Hindlimb muscle (tissue), 1 donor: Measurements from ENCODE around the gene CLCN3. TPM values are rescaled to one million over a fixed set of nuclear protein-coding genes. Genes with fewer than 3 reads are reported as not detected.
"Not testable (repeated sequence)": the region's sequence is repeated elsewhere in the genome, so short reads cannot be mapped to it uniquely, and the experiment has no call there.

Source experiments
- DNase-seq: peaks from one replicate; pipeline ENCODE4 v3.0.0-alpha.2; 2013
- polyA plus RNA-seq: library from polyadenylated mRNA; unstranded; fragments of 120-200 nt; gene quantifications from one replicate; pipeline ENCODE4 v1.2.1, GENCODE V29; 2013; ENCODE audit not compliant: insufficient read length

The CLCN3 gene
- polyA plus RNA-seq, 1 donor, result 25.7 TPM

DNA sequence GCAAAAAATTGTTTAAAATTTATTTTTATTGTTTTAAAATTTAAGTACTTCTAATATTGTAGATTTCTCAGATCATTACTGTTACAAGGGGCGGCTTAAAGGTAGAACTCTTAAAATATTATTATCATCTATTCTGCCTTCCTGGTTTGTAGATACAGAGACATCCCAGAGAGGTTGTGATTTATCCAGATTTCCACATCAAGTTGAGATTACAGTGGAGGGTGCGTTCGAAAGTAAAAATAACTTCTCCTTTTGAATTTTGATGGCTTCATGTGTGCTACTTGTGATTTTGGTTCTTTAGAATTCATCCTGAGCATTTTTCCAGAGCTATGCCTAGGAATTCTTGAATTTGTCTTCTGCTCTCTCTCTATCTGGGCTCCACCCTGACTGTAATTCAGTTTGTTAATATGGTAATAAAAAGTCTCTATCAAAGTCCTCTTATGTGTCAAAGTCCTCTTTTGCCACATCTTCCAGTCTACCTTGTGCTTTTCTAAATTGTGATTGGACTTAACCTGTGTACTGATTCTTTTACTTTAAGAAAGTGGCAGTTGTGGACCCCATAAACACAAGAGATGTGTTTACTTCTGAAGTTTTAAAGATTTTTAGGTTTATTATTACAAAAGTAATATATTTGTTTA lies 37.2 kb downstream of the CLCN3 start:
- DNase-seq, result no peak

DNA sequence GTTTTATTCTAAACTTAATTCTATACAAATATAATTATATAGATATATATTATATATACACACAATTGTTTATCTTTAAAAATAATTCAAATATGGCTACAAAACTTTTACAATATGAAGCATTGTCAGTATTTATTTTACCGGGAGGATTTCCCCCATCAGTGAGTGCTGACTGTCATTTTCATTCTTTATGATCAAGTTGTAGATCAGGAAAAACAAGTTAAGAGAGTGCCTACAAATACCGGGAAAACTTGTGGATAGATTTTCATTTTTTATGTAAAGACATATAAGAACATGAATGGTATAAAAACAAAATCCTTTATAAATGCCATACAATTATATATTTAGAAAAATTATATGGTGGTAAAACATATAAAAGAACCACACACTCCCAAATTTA lies 37.8 kb downstream of the CLCN3 start:
- no peak for DNase-seq

DNA sequence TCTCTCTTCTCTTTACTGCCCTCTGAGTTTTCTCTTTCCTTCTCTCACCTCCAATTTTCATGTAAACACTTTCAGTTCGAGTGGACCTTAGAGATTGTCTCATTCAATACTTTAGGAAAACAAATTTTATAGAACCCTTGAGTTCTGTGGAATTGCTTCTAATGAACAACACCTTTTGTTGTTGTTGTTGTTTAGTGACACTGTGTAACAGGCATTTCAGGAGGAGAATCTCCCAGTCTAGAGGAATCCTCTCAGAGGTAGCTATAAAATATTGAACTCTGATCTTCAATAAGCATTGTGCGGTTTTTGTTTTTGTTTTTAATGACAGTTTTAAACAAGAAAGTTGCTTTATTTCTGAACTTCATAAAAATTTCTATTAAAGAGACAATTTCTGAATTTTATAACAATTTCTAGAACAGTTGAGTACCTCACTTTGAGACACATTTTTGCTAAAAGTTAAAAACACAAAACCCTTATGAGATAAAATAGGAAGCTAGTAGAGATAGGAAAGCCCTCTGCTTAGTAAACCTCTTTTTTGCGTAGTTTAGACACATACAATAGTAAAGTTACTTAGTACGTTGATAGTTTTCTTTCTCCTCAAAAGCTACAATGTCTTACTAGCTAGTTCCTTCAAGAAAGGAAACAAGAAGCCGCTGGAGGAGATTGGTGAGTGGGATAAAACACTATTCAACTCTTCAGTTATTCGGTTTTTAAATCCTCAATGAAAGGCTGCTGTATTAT lies 38.8 kb downstream of the CLCN3 start:
- no peak for DNase-seq

DNA sequence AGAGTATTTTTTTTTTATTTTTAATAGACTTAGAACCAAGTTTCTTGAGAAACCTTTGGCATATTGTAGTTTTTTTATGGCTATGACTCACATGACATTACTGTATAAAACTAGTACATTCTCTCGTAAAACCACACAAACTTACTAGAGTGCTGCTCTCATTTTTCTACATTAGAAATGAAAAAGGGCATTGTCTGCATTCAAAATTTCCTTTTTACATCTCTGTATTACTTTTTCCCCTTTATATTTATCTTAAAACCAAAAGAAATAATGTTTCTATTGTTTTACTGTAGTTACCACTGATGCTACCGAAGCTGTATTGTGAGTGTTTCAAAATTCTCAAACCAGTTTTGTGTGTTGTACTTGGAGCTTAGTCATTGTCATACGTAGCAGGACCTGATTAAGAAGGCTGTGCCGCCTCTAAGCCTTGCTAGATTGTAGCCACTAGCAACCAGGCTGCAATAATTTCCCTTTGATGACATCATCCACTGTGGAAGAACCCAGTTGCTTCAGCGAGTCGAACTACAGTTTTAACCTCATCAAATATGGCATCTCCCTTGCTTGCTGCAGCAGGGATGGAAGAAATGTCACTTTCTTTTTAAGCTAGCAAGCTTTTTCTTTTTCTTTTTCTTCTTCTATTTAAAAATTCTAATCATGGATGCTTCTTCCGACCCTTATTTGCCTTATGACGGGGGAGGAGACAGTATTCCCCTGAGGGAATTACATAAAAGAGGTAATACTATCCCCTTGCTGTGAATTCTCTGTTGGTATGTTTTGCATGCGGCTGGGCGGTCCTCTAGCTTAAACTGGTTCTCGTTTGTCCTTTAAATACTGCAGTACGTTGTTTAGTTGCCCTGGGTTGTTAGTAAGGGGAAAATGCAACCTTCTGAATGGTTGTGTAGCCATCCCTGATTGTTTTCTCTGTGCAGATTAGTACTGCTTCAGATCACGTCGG lies 39.6 kb downstream of the CLCN3 start:
- peak; percentile 77 for DNase-seq

DNA sequence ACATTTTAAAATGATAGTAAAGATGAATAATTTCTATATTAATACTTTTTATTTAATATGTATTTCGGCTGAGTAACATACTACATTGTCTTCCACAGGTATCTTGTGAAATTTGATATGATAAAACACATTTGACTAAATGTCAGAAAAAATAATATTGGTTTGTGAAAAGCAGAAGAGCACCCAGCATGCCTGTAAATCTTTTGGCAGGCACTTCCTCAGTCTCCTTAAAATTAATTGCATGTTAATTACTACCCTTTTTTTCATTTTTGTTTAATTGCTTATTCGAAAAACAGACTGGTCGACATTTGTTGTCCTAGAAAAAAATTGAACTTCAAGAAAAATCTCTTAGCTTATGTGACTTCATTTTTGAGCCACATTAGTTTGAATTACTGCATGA lies 40.6 kb downstream of the CLCN3 start:
- no peak for DNase-seq

DNA sequence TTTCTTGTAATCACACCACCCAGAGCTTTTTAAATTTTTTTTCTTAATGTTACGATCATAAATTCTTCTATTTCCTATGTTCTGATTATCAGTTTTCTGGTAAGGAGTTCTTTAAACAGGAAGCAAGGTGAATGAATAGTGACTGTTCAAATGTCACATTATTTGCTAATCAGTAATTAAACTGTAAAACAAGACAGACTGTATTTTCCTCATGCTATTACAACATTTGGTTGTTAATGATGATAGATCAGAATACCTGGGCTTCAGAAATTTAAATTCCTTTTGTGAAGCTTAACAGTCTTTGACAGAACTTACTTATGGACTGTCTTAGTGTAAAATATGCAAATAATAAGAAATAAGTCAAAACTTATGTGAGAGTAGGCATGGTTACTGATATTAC lies 41.4 kb downstream of the CLCN3 start:
- no peak for DNase-seq

DNA sequence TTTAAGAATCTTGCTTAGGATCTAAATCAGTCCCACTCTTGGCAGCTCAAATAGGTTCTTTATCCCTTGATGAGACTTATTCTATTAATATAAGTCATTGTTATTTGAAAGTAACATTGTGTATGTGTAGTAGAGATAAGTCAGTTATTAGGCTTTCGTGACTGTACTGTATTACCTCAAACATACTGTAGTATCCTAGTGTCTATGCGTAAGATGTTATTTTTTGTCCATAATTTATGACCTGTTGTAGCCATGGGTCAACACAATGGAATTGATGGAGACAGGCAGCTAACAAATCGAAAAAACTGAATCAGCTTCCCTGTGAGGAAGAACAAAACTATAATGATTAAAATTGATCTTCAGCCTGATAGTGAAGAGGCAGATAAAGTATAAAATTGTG lies 41.8 kb downstream of the CLCN3 start:
- no peak for DNase-seq

DNA sequence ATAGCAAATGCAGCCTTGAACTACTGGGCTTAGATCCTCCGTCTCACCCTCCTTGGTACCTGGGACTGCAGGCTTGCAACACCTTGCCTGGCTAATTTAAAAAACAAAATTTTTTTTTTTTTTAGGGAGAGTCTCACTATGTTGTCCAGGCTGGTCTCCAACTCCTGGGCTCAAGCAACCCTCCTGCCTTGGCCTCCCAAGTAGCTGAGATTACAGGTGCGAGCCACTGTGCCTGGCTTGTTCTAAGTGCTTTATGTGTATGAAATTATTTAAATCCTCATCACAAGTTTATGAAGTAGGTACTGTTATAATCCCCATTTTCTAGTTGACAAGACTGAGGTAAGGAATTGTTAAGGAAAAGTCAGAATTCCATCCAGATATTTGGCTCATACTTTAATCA lies 43.0 kb downstream of the CLCN3 start:
- DNase-seq, result no peak

DNA sequence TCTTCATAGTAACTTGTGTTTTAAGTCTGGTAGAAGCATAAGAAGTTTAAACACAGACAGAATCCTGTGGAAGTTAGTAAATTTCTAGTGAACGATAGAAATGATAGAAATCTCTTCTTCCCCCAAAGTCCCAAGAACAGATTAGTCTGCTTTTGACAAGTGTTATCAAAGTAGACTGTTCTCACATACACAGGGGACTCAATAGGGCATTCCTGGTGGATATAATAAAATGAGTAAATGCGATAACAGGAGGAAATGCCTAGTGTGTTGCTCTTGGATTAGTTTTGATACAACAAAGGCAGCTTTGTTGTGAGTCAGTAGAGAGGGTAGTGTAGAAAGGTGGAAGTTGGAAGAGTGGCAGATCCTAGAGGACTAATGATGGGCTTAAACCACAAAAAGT lies 43.5 kb downstream of the CLCN3 start:
- DNase-seq, result no peak

DNA sequence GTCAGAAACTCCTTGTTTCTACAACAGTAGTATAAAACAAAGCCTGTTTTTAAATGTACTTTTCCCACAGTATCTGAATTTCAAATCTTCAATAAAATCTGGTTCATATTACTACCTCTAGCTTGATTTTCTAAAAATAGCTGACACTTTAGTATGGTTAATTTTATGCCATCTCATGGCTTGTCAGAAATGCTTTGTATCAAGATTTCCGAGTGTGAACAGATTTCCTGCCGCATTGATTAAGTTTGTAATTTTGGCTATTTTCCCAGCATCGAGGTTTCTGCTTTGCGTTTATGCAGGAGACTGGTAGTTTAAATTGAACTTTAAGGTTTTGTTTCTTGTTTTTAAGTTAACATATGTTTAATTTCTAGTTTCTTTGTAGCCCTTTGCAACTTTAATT lies 44.2 kb downstream of the CLCN3 start:
- DNase-seq, result no peak

DNA sequence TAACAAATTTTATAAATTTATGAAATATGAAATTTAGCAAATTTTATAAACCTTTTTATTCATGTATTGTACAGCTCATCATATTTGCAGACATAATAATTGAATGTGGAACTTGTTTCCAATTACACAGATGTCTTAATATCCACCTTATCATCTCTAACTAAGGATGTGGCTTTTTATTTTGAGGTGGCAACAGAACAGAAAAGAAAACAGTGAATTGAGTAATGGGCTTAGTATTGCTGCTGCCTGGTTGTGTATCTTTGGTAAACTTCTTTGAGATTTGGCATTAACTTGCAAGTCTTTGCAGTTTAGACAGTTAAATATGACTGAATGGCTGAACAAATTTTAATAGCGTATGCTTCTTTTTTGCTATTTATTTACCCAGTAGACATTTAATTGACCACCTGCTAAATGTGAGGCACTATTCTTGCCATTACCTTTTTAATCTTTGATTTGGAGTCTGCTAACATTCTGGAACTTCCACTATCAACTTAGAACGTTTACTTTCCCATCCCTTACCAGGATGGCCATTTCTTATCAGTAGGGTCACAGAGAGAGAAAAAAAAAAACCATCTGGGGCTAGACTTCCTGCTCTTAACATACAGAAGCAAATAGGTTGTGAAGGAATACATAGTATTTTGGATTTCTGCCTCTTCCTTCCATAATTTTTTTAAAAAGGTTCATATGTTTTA lies 44.8 kb downstream of the CLCN3 start:
- no peak for DNase-seq

DNA sequence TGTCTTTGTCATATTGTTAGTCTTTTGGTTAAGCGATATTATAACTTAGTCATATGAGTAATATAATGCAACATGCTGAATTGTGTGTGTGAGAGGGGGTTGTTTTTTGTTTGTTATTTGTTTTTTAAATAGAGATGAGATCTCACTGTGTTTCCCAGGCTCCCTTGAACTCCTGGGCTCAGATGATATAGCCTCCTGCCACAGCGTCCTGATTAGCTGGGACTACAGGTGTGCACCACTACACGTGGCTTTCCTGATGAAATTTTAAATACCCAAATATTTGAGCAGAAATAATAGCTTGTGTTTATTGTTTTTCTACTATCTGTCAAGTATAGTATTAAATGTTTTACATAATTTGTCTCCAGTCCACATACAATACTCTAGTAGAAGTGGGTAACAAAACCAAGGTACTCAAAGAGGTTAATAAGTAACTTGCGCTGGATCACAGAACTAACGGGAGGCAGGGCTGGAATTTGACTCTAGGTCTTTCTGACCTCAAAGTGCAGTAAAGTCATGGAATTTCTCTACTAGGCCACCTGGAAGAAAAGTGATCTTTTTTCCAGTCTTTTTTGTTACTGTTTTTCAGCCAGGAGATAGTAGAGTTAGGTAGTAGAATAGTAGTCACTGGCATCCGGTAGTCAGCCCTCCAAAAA lies 47.8 kb downstream of the CLCN3 start:
- DNase-seq, result no peak

DNA sequence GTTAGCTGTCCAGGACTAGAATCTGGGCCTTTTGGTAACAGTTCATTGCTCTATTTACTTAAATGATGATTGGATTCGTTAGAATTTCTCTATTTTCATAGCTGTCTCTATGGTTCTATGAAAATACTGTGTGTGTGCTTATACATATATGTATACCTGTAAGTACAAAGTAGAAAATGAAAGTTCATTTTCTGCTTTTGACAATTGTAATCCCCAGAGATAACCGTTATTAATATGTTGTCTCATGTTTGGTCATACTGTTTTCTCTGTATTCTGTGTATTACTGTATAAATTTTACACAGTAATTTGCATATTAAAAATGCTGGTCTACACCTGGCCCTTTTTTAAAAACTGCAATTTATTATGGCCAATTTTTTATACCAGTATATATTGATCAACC lies 55.4 kb downstream of the CLCN3 start:
- no peak for DNase-seq

DNA sequence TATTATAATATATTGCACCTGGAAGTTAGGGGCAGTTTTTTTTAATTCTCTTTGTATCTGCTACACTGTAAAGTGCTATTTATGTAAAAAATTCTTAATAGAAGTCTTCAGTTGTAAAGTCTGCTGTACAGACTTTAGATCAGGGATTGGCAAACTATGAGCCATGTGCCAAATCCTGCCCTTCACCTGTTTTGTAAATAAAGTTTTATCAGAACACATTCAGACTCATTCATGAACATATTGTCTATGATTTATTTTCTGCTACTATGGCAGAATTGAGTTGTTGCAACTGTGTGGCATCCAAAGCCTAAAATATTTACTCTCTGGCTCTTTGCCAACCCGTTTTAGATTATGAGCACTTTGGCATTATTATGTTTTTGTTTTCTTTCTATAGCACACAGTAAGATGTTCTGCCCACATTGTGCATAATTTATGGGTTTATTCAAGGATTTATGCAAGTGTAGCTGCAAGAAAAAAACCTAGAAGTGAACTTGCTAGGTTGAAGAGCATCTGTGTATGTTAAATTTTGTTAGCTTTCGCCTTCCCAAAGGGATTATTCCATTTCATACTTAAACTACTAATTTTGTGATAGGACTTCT lies 56.9 kb downstream of the CLCN3 start:
- no peak for DNase-seq

DNA sequence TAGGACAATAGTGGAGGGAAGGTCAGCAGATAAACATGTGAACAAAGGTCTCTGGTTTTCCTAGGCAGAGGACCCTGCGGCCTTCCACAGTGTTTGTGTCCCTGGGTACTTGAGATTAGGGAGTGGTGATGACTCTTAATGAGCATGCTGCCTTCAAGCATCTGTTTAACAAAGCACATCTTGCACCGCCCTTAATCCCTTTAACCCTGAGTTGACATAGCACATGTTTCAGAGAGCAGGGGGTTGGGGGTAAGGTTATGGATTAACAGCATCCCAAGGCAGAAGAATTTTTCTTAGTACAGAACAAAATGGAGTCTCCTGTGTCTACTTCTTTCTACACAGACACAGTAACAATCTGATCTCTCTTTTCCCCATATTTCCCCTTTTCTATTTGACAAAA lies 58.1 kb downstream of the CLCN3 start:
- DNase-seq, result not testable (repeated sequence)

DNA sequence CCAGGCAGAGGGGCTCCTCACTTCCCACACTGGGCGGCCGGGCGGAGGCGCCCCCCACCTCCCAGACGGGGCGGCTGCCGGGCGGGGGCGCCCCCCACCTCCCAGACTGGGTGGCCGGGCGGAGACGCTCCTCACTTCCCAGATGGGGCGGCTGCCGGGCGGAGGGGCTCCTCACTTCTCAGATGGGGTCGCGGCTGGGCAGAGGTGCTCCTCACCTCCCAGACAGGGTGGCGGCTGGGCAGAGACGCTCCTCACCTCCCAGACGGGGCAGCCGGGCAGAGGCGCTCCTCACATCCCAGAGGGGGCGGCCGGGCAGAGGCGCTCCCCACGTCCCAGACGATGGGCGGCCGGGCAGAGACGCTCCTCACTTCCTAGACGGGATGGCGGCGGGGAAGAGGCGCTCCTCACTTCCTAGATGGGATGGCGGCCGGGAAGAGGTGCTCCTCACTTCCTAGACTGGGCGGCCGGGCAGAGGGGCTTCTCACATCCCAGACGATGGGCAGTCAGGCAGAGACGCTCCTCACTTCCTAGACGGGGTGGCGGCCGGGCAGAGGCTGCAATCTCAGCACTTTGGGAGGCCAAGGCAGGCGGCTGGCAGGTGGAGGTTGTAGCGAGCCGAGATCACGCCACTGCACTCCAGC lies 58.7 kb downstream of the CLCN3 start:
- not testable (repeated sequence) for DNase-seq

DNA sequence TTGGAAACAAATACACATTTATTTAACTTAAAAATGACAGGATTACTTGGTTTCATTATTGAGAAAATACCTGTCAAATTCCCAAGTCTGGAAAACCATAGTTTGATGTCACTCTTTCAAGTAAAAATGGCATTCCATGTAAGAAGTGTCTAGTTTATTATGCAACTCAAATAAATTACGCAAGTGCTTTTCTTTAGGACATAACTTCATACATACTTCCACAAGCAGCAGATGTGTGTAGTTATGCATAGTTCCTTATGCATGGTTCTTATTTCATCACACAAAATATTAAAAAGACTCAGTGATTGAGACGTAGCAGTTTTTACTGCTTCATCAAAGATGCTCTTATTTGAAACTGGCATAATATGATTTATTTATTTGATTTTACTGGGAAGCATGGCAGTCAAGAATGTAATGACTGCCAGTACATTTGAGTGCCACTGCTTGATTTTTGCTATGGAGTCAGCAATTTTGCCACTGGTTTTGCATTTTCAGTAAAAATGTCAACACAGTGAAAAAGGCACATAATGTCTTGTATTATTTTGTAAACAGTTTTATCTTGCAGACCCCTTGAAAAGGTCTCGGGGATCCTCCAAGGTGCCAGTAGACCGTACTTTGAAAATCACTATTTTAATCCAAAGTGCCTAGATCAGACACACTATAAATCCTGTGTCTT lies 62.1 kb downstream of the CLCN3 start:
- no peak for DNase-seq

DNA sequence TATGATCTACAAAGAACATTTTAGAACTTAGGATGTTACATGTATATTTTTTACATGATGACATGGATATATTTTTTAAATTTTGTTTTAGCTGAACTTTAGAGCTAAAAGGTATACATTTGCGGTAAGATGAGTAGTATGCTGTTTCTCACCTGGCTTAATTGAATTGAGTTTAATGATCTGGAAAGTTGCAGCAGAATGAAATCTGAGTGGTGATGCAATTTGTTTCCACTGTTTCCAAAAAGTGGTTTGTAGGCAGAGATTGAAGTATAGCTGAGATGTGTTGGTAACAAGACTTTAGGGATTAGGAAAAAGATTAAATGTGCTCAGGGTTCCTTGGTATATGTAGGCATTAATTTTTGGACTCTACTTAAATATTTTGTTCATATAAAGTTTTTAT lies 69.3 kb downstream of the CLCN3 start:
- no peak for DNase-seq

DNA sequence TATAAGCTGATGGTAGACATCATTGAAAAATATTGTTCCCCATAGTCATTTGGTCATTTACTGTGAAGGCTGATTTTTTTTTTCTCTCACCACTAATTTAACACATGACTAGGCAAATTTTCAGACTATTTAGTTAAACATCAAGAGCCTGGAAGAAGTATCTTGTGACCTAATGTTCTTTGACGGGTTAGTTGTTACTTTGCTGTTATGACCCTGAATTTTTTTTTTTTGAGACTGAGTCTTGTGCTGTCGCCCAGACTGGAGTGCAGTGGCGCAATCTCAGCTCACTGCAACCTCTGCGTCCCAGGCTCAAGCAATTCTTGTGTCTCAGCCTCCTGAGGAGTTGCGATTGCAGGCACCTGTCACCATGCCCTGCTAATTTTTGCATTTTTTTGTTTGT lies 70.4 kb downstream of the CLCN3 start:
- no peak for DNase-seq

DNA sequence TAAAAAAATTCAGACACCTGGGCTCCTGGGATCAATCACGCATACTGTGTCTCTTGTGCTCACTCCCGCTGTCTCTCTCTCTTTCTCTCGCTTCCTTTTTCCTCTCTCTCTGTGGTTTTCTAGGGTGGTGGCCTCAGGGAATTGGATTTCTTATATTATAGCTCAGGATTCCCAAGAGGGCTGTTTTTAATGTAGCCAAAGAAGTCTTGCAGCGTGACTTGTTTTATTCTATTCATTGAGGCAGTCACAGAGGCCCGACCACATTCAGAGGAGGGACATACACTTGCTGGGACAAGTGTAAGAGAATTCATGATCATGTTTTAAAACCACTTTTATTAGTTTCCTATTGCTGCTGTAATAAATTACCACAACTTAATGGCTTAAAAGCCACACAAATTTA lies 78.0 kb downstream of the CLCN3 start:
- DNase-seq, result no peak
